Calu3 (cell line): ENCODE results near the gene AZU1. TPM values are rescaled to one million over a fixed set of nuclear protein-coding genes. Genes with fewer than 3 reads are reported as not detected.

Experiments used
- BruUV-seq: library from RNA; stranded (reverse); fragments of 400-500 nt; replicated peaks from 2 replicates; lab custom pipeline; 2021; lab: Mats Ljungman, UMichigan
- CTCF ChIA-PET: fragments of 300-600 bp; sonication (Branson Sonifier 250); formaldehyde crosslinking; loops from one replicate; lab custom pipeline; 2022; ENCODE audit warnings: antibody characterized with exemption; lab: Charles Lee
- DNase-seq: peaks from one replicate; pipeline ENCODE4 v3.0.0; 2022
- H3K27ac Mint-ChIP-seq: one replicate; pipeline ENCODE4 v1.8.0; 2022; ENCODE audit warnings: mixed read lengths; ENCODE audit not compliant: unreplicated experiment
- H3K27me3 Mint-ChIP-seq: one replicate; pipeline ENCODE4 v1.8.0; 2022; ENCODE audit warnings: mixed read lengths; ENCODE audit not compliant: unreplicated experiment
- H3K36me3 Mint-ChIP-seq: one replicate; pipeline ENCODE4 v1.8.0; 2022; ENCODE audit warnings: mild to moderate bottlenecking, moderate library complexity, mixed read lengths; ENCODE audit not compliant: insufficient read depth, unreplicated experiment
- H3K4me1 Mint-ChIP-seq: one replicate; pipeline ENCODE4 v1.8.0; 2022; ENCODE audit warnings: mild to moderate bottlenecking, low read depth, mixed read lengths; ENCODE audit not compliant: unreplicated experiment
- H3K4me3 Mint-ChIP-seq: one replicate; pipeline ENCODE4 v1.8.0; 2022; ENCODE audit warnings: mild to moderate bottlenecking, low read depth, moderate library complexity, mixed read lengths; ENCODE audit not compliant: unreplicated experiment
- H3K9me3 Mint-ChIP-seq: one replicate; pipeline ENCODE4 v1.8.0; 2022; ENCODE audit warnings: low read depth, mixed read lengths; ENCODE audit not compliant: unreplicated experiment
- intact Hi-C: fragments of 100-400 bp; cut with micrococcal nuclease; formaldehyde crosslinking; loops from one replicate; pipeline ENCODE4 v1.10.0; 2022; ENCODE audit not compliant: unreplicated experiment
- total RNA-seq: library from RNA; stranded (reverse); gene quantifications from 2 replicates; pipeline ENCODE4 v1.2.3, GENCODE V29; 2022
- TF ChIP-seq, protein P1 (sequence below): fragments of 200-600 bp; IDR thresholded peaks from one replicate; pipeline ENCODE4 v1.8.0; 2022; ENCODE audit warnings: antibody characterized with exemption; ENCODE audit not compliant: unreplicated experiment

The AZU1 gene
- total RNA-seq, 1 experiment from 2014 or later, result not detected

GRCh38 chr19:795691-796581, 31.7 kb upstream of the AZU1 start:
- H3K36me3 Mint-ChIP-seq, result peaks cover 43% of the 10 kb centered on the region
- CTCF ChIA-PET, result interaction anchor here (0.6 kb wide), 1 partner anchor 982 kb away, joined by 3 read pairs; no protein-coding TSS in a partner anchor
- no peak for DNase-seq
- H3K27ac Mint-ChIP-seq, result no peak overlapping the region
- no peaks in the 10 kb centered on the region for H3K27me3 Mint-ChIP-seq
- H3K9me3 Mint-ChIP-seq, result no peaks in the 10 kb centered on the region
- TF ChIP-seq, protein P1, sequence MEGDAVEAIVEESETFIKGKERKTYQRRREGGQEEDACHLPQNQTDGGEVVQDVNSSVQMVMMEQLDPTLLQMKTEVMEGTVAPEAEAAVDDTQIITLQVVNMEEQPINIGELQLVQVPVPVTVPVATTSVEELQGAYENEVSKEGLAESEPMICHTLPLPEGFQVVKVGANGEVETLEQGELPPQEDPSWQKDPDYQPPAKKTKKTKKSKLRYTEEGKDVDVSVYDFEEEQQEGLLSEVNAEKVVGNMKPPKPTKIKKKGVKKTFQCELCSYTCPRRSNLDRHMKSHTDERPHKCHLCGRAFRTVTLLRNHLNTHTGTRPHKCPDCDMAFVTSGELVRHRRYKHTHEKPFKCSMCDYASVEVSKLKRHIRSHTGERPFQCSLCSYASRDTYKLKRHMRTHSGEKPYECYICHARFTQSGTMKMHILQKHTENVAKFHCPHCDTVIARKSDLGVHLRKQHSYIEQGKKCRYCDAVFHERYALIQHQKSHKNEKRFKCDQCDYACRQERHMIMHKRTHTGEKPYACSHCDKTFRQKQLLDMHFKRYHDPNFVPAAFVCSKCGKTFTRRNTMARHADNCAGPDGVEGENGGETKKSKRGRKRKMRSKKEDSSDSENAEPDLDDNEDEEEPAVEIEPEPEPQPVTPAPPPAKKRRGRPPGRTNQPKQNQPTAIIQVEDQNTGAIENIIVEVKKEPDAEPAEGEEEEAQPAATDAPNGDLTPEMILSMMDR, result no peak
- intact Hi-C loops, result no loop called here
- H3K4me1 Mint-ChIP-seq, result peaks cover 10% of the 10 kb centered on the region
- no TSS peak for BruUV-seq
- peak overlapping the region; percentile 77 for H3K4me3 Mint-ChIP-seq

DNA sequence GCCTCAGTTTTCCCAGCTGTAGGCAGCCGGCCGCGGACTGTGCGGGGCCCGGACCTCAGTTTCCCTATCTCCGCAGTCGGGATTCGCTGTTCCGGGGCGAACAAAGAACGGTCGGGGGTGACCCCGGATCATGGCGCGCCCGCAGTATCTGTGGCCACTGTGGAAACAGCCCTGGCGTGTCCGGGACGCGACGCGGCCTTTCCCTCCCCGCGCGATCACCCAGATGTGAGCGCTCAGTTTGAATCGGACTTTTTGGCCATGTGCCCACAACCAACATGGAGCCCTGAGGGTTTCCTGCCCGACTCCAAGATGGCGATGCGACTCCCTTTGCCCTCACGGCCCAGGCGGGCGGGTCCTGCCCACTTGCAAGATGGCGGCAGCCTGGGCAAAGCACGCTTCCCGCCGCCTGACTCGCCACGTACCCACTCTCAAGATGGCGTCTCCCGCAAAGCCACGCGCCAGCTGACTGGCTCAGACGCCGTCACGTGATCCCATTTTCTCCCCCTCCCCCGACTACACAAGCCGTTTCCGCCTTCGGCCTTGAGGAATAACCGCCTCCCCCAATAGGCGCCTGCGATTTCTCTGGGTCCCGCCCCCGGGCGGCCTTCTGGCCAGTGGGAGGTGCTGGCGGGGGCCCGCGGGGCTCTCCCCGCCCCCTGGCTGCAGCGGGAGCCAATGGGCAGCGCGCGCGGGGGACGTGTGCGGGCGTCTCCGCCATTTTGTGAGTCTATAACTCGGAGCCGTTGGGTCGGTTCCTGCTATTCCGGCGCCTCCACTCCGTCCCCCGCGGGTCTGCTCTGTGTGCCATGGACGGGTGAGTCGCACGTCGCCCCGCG, 30.7 kb upstream of the AZU1 start, which contains the start of gene PTBP1:
Gene PTBP1 (plus strand): TSS at position 761 of the 836 bp plus-strand sequence. CDS start 46 bp downstream, at position 807.
- H3K27me3 Mint-ChIP-seq, result no peaks in the 10 kb centered on the region
- H3K4me3 Mint-ChIP-seq, result peak within 1 kb of the TSS; percentile 77

GRCh38 chr19:797528-798414, 29.9 kb upstream of the AZU1 start:
- peak; percentile 90 for DNase-seq
- peak overlapping the region; percentile 73 for H3K27ac Mint-ChIP-seq

More for the DNA sequence above, 30.7 kb upstream of the AZU1 start, which contains the start of gene PTBP1:
- intact Hi-C loops, result no loop called here
- TF ChIP-seq, protein P1, result no peak
- CTCF ChIA-PET, result interaction anchor here (0.6 kb wide), 1 partner anchor 981 kb away, joined by 3 read pairs; no protein-coding TSS in a partner anchor
- Mint-ChIP-seq H3K9me3 (no peaks in the 10 kb centered on the region), H3K4me1 (peaks cover 10% of the 10 kb centered on the region), H3K36me3 (peaks cover 53% of the 10 kb centered on the region), H3K27ac (peak within 1 kb of the TSS; percentile 94)
- BruUV-seq, result no TSS peak
- peak; percentile 96 for DNase-seq

More at GRCh38 chr19:797528-798414, 29.9 kb upstream of the AZU1 start:
- intact Hi-C loops, result no loop called here
- H3K36me3 Mint-ChIP-seq, result peaks cover 58% of the 10 kb centered on the region
- no peaks in the 10 kb centered on the region for H3K9me3 Mint-ChIP-seq
- H3K4me1 Mint-ChIP-seq, result peaks cover 10% of the 10 kb centered on the region
- TF ChIP-seq, protein P1, result no peak
- no TSS peak for BruUV-seq
- CTCF ChIA-PET, result no interaction called here
- H3K4me3 Mint-ChIP-seq, result peak overlapping the region; percentile 77
- H3K27me3 Mint-ChIP-seq, result no peaks in the 10 kb centered on the region
